Testis (tissue), 3 donors: Measurements from ENCODE around the gene TMEM161B. TPM values are rescaled to one million over a fixed set of nuclear protein-coding genes. Genes with fewer than 3 reads are reported as not detected.

Source experiments
- DNase-seq: peaks from one replicate; pipeline ENCODE4 v3.0.0-alpha.2; 2019
- H3K27ac ChIP-seq, 2 donors: fragments of 200-600 bp; sonication (generic); one replicate each; pipeline ENCODE4 v1.5.1; 2019
- H3K27me3 ChIP-seq: fragments of 200-600 bp; sonication (generic); one replicate; pipeline ENCODE4 v1.5.1; 2019
- H3K36me3 ChIP-seq: fragments of 200-600 bp; sonication (generic); one replicate; pipeline ENCODE4 v1.5.1; 2017; ENCODE audit warnings: low read depth; ENCODE audit errors: missing control alignments
- H3K4me1 ChIP-seq: fragments of 200-600 bp; sonication (generic); one replicate; pipeline ENCODE4 v1.5.1; 2019
- H3K4me3 ChIP-seq, 2 donors: fragments of 200-600 bp; sonication (generic); one replicate each; pipeline ENCODE4 v1.5.1; 2017 to 2019
- H3K9me3 ChIP-seq: fragments of 200-600 bp; sonication (generic); one replicate; pipeline ENCODE4 v1.5.1; 2017
- POLR2A ChIP-seq: fragments of 450-650 bp; IDR thresholded peaks from one replicate; pipeline ENCODE4 v1.6.1; 2017; ENCODE audit warnings: antibody characterized with exemption, mild to moderate bottlenecking, moderate library complexity
- WGBS, 2 donors: methylation state at CpG; one replicate each; pipeline ENCODE4 v1.1.5; 2018; 5-methylcytosine and 5-hydroxymethylcytosine counted together
- intact Hi-C: fragments of 100-400 bp; cut with DNase I; formaldehyde crosslinking; loops from one replicate; pipeline ENCODE4 v1.15.1; 2023; ENCODE audit warnings: low total_unique reads
- polyA plus RNA-seq: library from polyadenylated mRNA; stranded (reverse); fragments of 350-450 nt; fragmentation: Illumina TruSeq; extraction: RNeasy Lipid Tissue Mini Kit (QIAGEN cat#74804); gene quantifications from one replicate; pipeline ENCODE4 v1.2.3, GENCODE V29; 2014; ENCODE audit warnings: low read depth, low replicate concordance; ENCODE audit not compliant: insufficient read depth
- total RNA-seq, 2 donors: library from RNA; depleted of rRNA; stranded (reverse); fragments of >200 nt; gene quantifications; one replicate each; pipeline ENCODE4 v1.2.3, GENCODE V29; 2016
- TF ChIP-seq, protein P1 (sequence below), 3 experiments: fragments of 450-650 bp in 2 of 3; fragments of 200-600 bp in 1 of 3; sonication (generic) in 1 of 3; IDR thresholded peaks; one replicate each; pipeline ENCODE4 v1.5.1; 2016 to 2019; ENCODE audit warnings: antibody characterized with exemption in 3 of 3, mild to moderate bottlenecking in 2 of 3, moderate library complexity in 1 of 3

The TMEM161B gene
- total and polyA plus RNA-seq, 3 donors from 2014 or later = 20.2 to 25.6 (median 23.5) TPM

DNA sequence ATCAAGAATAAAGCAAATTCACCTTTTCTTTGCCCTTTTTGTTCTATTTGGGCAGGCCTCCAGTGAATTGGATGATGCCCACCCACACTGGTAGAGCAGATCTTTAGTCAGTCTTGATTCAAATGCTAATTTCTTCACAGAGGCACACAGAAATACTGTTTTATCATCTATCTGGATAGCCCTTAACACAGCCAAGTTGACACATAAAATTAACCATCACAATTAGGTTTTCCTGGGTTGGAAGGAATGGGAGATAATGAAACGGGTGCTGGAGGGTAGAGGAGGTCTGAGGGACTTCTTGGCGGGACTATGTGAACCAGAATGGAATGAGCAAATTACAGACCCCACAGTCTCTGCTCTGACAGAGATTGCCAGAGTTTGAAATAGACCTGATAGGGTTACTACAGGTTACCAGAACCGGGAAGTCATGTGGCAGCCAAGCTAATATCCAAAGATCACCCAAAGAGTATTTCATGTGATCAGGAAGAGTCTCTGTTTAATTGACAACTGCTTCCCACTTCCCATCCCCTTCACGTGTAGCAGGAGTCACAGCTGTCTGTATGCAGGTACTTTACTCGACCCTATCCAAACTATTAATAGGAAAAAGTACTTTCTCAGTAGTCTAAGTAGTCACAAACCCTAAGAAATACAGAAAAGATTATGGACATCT is 20.0 kb upstream of the TMEM161B start:
- TF ChIP-seq POLR2A = no peak
- TF ChIP-seq, protein P1, sequence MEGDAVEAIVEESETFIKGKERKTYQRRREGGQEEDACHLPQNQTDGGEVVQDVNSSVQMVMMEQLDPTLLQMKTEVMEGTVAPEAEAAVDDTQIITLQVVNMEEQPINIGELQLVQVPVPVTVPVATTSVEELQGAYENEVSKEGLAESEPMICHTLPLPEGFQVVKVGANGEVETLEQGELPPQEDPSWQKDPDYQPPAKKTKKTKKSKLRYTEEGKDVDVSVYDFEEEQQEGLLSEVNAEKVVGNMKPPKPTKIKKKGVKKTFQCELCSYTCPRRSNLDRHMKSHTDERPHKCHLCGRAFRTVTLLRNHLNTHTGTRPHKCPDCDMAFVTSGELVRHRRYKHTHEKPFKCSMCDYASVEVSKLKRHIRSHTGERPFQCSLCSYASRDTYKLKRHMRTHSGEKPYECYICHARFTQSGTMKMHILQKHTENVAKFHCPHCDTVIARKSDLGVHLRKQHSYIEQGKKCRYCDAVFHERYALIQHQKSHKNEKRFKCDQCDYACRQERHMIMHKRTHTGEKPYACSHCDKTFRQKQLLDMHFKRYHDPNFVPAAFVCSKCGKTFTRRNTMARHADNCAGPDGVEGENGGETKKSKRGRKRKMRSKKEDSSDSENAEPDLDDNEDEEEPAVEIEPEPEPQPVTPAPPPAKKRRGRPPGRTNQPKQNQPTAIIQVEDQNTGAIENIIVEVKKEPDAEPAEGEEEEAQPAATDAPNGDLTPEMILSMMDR (IDR thresholded peaks at IDR 0.05) = no peak
- Histone ChIP-seq H3K4me1 (no peaks in the 10 kb centered on the region), H3K9me3 (no peaks in the 10 kb centered on the region), H3K27ac (no peak overlapping the region), H3K36me3 (no peaks in the 10 kb centered on the region), H3K27me3 (no peaks in the 10 kb centered on the region), H3K4me3 (no peak overlapping the region)
- intact Hi-C loops = no loop called here
- WGBS, 2 donors = 77 to 79% methylated on average over 5 of the region's 5 CpGs
- DNase-seq = no peak

DNA sequence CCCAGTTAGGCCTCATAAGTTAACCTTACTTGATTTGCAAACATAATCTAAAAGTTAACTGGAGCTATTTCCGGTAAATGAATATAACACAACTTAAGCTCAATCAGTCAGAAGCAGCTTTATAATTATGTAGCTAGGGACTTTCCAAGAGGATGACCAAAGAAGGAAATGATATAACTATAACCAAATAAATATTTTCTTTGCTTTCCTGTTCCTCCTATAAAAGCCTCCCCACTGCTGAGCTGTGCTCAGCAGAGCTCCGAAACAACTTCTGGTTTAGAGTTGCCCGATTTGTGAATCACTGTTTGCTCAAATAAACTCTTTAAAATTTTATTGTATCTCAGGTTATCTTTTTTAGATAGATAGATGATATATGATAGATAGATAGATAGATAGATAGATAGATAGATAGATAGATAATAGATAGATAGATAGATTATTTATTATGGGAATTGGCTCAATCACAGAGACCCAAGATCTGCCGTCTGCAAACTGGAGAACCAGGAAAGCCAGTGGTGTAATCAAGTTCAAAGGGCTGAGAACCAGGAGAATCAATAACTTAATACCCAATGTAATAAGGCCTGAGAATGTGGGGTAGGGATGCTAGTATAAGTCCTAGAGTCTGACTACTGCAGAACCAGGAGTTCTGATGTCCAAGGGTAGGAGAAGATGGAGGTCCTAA is 19.3 kb upstream of the TMEM161B start:
- 92 to 94% methylated on average over 4 of the region's 4 CpGs for WGBS, 2 donors
- Histone ChIP-seq H3K4me3 (no peak overlapping the region), H3K27me3 (no peaks in the 10 kb centered on the region), H3K27ac (no peak overlapping the region), H3K9me3 (no peaks in the 10 kb centered on the region), H3K36me3 (no peaks in the 10 kb centered on the region), H3K4me1 (no peaks in the 10 kb centered on the region)
- DNase-seq = no peak
- intact Hi-C loops = no loop called here
- TF ChIP-seq POLR2A = no peak
- TF ChIP-seq, protein P1 (IDR thresholded peaks at IDR 0.05) = no peak

DNA sequence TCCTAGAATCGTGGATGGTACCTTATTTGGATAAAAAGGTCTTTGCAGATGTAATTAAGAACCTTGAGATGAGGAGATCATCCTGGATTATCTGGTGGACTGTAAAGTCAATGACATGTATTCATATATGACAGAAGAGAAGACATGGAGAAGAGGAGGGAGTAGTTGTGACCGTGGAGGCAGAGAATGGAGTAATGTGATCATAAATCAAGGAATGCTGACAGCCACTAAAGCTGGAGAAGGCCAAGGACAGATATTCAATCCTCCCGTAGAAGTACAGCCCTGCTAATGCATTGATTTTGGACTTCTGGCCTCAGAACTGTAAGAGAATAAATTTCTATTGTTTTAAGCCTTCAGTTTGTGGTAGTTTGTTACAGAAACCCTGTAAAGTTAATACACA is 18.7 kb upstream of the TMEM161B start:
- Histone ChIP-seq H3K4me1 (no peaks in the 10 kb centered on the region), H3K4me3 (no peak overlapping the region), H3K36me3 (no peaks in the 10 kb centered on the region), H3K27me3 (no peaks in the 10 kb centered on the region), H3K27ac (no peak overlapping the region), H3K9me3 (no peaks in the 10 kb centered on the region)
- TF ChIP-seq, protein P1 (IDR thresholded peaks at IDR 0.05) = no peak
- no peak for TF ChIP-seq POLR2A
- intact Hi-C loops = no loop called here
- 61 to 64% methylated on average over 3 of the region's 3 CpGs for WGBS, 2 donors
- DNase-seq = no peak

DNA sequence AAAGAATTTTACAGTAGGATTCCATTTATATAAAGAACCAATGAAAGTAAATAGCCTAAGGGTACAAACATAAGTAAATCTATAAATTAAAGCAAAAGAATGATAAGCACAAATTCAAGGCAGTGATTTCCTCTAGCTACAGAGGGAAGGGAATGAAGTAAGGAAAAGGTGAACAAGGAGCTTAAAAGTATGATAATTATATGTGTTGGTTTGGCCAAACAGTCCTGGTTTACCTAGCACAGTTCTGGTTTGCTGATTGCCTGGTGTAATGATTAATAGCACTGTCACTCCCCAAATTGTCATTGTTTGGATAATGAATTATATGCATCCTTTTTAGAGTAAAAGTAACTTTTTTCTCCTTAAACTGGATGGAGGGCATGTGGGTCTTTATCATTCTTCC is 15.0 kb upstream of the TMEM161B start:
- no peak for TF ChIP-seq POLR2A
- TF ChIP-seq, protein P1 (IDR thresholded peaks at IDR 0.05) = no peak

DNA sequence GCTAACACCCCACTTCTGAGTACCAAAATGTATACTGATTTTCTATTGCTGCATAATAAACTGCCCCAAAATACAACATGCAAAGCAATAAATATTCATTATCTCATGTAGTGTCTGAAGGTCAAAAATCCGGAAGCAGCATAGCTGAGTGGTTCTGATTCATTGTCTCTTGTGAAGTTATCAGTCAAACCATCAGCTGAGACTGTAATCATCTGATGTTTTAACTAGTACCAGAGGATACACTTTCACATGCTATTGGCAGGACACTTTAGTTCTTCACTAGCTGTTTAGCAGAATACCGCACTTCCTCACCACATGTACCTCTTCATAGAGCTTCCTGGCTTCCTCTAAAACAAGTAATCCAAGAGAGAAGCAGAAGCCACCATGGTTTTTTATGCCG is 12.7 kb upstream of the TMEM161B start:
- no peak for TF ChIP-seq POLR2A
- TF ChIP-seq, protein P1 (IDR thresholded peaks at IDR 0.05) = no peak
- intact Hi-C loops = no loop called here
- Histone ChIP-seq H3K9me3 (no peaks in the 10 kb centered on the region), H3K36me3 (no peaks in the 10 kb centered on the region), H3K4me3 (no peak overlapping the region), H3K27ac (no peak overlapping the region), H3K4me1 (no peaks in the 10 kb centered on the region), H3K27me3 (no peaks in the 10 kb centered on the region)
- DNase-seq = no peak
- 71 to 82% methylated on average over 3 of the region's 3 CpGs for WGBS, 2 donors

More for the DNA sequence above, 15.0 kb upstream of the TMEM161B start:
- intact Hi-C loops = no loop called here
- DNase-seq = no peak
- Histone ChIP-seq H3K27ac (no peak overlapping the region), H3K4me3 (no peak overlapping the region), H3K9me3 (no peaks in the 10 kb centered on the region), H3K27me3 (no peaks in the 10 kb centered on the region), H3K4me1 (no peaks in the 10 kb centered on the region), H3K36me3 (no peaks in the 10 kb centered on the region)
